ENCODE data around the gene TENM3.

DNA sequence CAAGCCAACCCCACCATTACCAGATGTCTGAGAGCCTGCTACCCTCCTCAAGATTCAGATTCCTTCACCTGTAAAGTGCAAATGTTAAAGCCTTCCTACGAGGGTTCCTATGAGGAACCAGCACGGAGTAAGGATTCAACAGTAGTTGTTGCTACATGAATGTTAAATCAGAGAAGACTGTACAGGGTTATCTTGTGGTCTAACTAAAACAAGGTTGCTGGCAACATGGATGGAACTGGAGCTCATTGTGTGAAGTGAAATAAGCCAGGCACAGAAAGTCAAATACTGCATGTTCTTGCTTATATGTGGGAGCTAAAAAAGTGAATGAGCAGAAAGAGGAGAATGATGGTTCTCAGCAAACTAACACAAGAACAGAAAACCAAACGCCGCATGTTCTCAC, 435.4 kb downstream of the TENM3 start:
- TF ChIP-seq CTCF (IDR thresholded peaks at IDR 0.05; ENCODE audit: insufficient read depth, low read length, poor library complexity, severe bottlenecking) (no peak), EZH2phosphoT487 (conservative IDR thresholded peaks at IDR 0.05; ENCODE audit: low read length) (no peak)
